GM21529 (cell line): ENCODE results near the gene FAM180A.
"Not testable (repeated sequence)": the region's sequence is repeated elsewhere in the genome, so short reads cannot be mapped to it uniquely, and the experiment has no call there.

Experiments
- ATAC-seq: cut with Tn5 transposase; IDR thresholded peaks from one replicate; pipeline ENCODE4 v1.9.1; 2021; ENCODE audit not compliant: unreplicated experiment

Gene FAM180A

GRCh38 chr7:135748770-135749169 lies at the start of gene FAM180A:
Gene FAM180A, minus strand, starts transcription at chr7:135748813. Its CDS starts 233 bp downstream, at chr7:135748580.
- no peak for ATAC-seq

- ATAC-seq: no peak
Observed at GRCh38 chr7:135798095-135798494, 49.5 kb upstream of the FAM180A start.

DNA sequence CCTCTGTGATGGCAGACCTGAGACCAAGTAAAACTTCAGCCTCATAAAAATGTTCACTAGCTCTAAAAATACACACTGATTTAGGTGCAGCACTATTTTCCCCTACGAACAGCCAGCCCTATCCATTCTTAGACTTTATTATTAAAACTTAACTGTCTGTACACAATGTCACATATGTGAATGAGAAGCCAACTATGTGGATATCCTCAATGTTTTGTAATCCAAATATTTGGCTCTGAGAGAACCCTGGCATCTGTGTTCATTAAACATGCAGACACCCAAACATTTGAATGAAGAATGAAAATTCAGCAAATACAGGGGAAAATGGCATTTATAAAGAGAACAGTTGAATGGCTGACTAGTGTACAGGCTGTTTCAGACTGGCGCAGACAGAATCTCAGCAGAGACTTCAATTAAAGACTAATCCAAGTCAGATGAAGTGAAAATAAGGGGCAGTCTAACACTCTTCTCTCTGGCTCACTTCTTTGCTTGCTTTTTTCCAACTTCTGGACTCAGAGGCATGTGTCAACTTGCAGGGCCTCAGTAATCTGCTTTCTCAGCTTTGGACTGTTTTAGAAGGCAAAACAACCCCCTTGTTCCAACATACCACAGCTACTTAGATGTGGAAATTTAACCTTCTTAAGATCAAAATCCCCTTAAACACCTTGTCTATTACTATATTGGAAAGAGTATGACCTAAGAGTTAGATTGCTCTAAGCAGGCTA lies 47.4 kb upstream of the FAM180A start:
- ATAC-seq: no peak

- ATAC-seq: no peak
Observed at GRCh38 chr7:135793841-135794240, 45.2 kb upstream of the FAM180A start.

DNA sequence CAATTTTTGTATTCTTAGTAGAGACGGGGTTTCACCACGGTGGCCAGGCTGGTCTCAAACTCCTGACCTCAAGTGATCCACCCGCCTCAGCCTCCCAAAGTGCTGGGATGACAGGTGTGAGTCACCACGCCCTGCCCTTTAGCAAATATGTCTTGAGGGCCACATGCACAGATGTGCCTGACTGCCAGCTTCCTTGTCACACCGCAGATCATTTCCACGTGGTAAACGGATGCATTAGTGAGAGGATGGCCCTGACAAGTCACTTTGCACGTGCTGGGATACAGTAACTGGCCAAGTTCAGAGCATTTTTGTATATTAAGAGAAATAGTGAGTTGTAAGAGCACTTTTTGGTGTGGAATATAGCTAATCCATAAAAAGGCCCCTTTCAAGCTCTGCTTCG lies 44.3 kb upstream of the FAM180A start:
- no peak for ATAC-seq

DNA sequence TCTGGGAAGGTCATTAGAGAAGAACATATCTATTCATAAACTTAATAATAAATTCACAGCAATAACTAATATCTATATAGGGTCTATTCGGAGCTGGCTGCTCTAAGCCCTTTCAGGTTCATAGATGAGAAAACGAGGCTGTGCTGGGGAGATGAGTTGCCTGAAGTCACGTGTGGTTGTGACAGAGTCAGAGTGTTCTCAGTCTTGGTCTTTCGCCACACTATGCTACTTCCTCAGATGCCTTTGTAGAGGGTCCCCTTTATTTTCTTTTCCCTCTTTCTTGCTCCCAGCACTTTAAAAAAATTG lies 43.7 kb upstream of the FAM180A start:
- no peak for ATAC-seq

DNA sequence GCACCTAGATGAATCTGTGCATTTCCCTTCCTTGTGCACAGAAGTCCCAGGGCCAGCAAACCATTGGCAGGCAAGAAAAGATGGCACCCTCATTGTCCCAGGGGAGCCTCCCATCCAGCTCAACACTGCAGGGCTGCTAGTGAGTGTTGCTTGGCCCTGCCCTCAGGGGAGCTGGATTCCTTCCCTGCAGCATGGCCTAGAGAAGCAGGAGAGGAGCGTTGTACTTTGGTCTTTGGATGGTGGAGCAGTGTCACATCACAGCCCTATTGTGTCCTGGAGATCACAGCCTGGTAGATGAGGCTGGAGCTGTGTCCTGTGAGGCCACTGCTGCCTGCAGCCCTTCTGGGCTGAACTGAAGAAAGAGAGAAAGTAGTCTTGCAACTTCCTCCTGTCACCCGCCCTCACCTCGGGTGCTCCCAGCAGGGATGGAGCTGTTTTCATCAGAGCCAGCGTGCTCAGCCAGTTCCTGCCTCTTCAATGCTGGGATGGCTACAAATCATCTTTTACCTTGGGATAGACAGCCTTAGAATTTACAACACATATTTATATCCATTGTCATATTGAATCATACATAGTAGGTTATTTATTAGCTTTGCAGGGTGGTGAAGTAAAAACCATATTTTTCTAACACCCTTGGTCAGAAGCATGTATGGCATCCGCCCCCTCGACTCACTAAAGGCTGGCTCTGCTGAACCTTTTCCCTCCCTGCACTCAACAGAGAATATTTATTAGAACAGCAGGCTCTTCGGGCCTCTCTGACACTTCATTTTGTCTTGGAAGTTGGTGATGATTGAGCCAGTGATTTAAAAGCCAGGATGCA lies 43.1 kb upstream of the FAM180A start:
- no peak for ATAC-seq

DNA sequence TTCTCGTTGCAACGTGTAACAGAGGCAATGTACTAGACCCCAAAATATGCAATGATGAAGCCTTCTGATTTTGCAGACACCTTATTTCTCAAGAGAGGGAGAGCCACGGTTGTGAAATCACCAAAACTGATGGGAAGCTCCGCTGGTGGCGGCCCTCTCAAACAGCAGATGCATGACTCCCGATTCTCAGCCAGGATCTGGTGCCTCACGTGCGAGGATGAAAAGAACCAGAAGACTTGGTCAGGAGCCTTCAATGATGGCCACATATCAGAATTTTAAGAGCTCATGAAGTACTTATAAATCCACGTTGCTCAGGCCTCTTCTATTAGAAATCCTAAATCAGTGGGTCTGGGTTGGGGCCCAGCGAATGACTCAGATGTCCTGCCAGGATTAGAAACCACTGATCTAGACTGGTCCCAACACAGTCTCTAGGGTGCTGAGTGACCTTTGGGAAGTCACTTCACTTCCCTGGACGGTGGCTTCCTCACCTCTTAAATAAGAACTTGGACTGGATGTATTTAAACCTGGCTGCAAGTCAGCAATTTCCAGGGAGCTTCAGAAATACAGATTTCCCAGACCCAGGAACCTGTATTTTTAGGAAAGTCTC lies 41.9 kb upstream of the FAM180A start:
- no peak for ATAC-seq

DNA sequence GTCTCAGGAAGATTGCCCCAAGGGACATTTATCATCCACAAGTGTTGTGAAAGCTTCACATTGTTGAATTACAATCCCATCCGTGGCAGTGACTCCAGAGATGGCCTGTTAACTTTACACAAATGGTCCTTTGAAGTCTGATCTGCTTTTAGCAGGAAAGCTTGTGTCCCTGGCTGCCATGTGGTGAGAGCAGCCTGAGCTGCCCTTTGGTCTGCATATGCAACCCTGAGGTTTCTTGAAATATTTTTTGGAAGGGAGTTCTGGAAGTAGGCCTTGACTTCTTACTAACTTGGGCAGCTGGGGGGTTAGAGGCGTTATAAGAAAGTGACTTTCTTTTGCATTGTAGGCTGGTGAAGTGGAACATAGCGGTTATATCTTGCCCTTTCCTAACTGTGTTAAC lies 41.3 kb upstream of the FAM180A start:
- ATAC-seq: no peak

DNA sequence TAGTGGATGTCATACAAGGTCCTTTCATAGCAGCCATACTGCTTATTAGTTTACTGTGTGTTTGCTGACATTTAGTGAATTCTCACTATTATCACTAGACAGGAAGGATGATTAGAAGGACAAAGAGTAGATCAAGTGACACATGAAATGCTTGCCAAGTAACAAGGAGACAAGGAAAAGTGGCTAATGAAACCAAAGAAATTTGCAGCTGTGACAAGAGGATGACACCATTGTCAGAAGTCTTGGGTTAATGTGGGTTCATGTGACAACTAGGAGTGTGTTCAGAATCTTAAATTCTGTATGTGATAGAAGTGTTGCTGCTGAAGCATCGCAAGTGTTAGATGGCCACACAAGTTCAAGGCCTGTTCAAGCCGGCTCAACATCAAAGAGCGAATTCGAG lies 40.8 kb upstream of the FAM180A start:
- no peak for ATAC-seq

GRCh38 chr7:135786911-135787310 lies 38.3 kb upstream of the FAM180A start:
- no peak for ATAC-seq

DNA sequence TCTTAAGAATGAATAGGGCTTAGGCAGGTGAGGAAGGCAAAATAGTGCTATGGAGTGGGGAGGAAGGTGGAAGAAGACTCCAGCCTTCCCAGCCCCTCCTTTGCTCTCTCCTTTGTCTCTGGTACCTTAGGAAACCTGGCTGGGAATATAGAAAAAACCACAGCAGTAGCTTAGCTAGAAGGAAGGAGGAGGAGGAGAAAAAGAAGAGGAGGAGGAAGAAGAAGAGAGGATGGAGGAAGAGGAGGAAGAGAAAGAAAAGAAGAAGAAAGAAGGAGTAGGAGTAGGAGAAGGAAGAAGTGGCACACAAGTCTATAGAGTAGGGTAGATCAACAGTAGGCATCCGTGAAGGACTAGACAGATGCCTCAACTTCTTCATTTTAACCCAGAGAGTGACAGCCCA lies 36.5 kb upstream of the FAM180A start:
- no peak for ATAC-seq

- ATAC-seq: no peak
Observed at GRCh38 chr7:135784013-135784412, 35.4 kb upstream of the FAM180A start.

GRCh38 chr7:135782801-135783200 lies 34.2 kb upstream of the FAM180A start:
- ATAC-seq: no peak

GRCh38 chr7:135782377-135782776 lies 33.8 kb upstream of the FAM180A start:
- no peak for ATAC-seq

DNA sequence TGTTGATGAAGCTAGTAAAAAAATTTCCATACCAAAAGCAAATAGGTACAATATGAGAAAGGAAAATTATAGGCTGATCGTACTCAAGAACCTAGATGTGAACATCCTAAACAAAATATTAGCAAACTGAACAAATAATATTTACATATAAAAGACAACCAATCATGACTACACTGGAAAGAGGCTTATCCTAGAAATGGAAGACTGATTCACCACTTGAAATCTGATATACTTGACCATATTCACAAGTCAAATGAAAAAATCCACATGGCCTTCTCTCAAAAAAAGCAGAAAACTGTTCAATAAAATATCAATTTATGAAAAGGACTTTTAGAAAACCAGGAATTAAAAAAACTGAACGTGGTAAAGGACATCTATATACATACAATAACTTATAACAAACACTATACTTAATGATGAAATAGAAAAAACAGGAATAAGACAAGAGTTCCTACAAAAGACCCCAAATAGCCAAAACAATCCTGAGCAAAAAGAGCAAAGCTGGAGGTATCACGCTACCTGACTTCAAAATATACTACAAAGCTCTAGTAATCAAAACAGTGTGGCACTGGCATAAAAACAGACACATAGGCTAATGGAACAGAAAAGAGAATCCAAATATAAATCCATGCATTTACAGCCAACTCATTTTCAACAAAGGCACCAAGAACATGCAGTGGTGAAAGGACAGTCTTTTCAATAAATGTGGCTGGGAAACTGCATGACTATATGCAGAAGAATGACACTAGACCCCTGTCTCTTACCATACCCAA lies 29.2 kb upstream of the FAM180A start:
- no peak for ATAC-seq

DNA sequence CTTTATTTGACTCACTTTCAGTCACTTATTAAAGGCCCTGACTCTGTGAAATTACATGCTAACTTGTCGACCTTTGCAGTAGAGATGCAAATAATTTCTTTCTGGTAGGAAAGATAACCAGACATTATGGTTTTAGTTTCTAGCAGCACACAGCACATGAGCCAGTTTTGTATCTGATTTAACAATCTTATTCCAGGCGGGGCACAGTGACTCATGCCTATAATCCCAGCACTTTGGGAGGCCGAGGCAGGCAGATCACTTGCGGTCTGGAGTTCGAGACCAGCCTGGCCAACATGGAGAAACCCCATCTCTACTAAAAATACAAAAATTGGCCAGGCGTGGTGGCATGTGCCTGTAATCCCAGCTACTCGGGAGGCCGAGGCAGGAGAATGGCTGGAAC lies 27.3 kb upstream of the FAM180A start:
- not testable (repeated sequence) for ATAC-seq

GRCh38 chr7:135775230-135775629 lies 26.6 kb upstream of the FAM180A start:
- ATAC-seq: no peak

DNA sequence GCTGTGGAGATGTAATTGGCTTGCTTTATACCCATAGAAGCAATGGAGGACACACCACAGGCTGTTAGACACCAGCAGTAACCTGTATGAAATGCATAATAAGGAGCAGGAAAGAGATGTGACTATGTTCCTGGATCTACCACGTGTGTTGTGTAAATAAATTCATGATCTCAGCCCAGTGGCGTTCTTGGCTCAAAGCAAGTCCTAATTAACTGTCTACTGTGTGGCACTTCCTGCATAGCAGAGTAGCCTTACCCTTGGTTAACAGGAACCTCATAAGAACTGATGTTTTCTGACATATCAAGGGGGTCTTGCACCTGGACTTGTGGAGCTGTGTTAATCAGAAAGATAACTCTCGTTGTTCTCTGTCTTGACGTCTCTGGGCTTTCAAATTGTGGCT lies 25.7 kb upstream of the FAM180A start:
- no peak for ATAC-seq

- ATAC-seq: no peak
Observed at GRCh38 chr7:135773464-135773863, 24.9 kb upstream of the FAM180A start.

- no peak for ATAC-seq
Observed at GRCh38 chr7:135772639-135773222, 24.1 kb upstream of the FAM180A start.
